GM21786 (cell line): Measurements from ENCODE around the gene SMIM1.

Experiments
- ATAC-seq: cut with Tn5 transposase; IDR thresholded peaks from one replicate; pipeline ENCODE4 v1.9.1; 2021; ENCODE audit not compliant: unreplicated experiment

The SMIM1 gene

GRCh38 chr1:3753656-3754454, 18.7 kb upstream of the SMIM1 start:
- ATAC-seq: no peak

- no peak for ATAC-seq
Measured at GRCh38 chr1:3756394-3756793, 16.2 kb upstream of the SMIM1 start.

- no peak for ATAC-seq
Measured at GRCh38 chr1:3759164-3759563, 13.4 kb upstream of the SMIM1 start.

GRCh38 chr1:3759796-3760195, 12.8 kb upstream of the SMIM1 start:
- ATAC-seq: no peak

GRCh38 chr1:3761296-3762010, 11.1 kb upstream of the SMIM1 start:
- no peak for ATAC-seq

- no peak for ATAC-seq
Measured at GRCh38 chr1:3762151-3762872, 10.2 kb upstream of the SMIM1 start.

- no peak for ATAC-seq
Measured at GRCh38 chr1:3762873-3763228, 9.7 kb upstream of the SMIM1 start.

GRCh38 chr1:3763351-3764125, 9.0 kb upstream of the SMIM1 start:
- ATAC-seq: no peak

- no peak for ATAC-seq
Measured at GRCh38 chr1:3767328-3767925, 5.1 kb upstream of the SMIM1 start.

GRCh38 chr1:3768811-3769390, 3.6 kb upstream of the SMIM1 start:
- no peak for ATAC-seq

- no peak for ATAC-seq
Measured at GRCh38 chr1:3770047-3770765, 2.3 kb upstream of the SMIM1 start.

- ATAC-seq: no peak
Measured at GRCh38 chr1:3771108-3772026, 1.2 kb upstream of the SMIM1 start.

- ATAC-seq: no peak
Measured at GRCh38 chr1:3772027-3772714, 378 bp upstream of the SMIM1 start.

GRCh38 chr1:3773572-3774275, 1.2 kb downstream of the SMIM1 start:
- ATAC-seq: no peak

GRCh38 chr1:3774276-3774945, 1.9 kb downstream of the SMIM1 start:
- ATAC-seq: no peak

- ATAC-seq: no peak
Measured at GRCh38 chr1:3774946-3775489, 2.5 kb downstream of the SMIM1 start.
